HG03108 (cell line): Measurements from ENCODE around the gene SAA4.
A peak's percentile ranks its signal among the peaks of the same experiment; 100 is the strongest.
"Not testable (repeated sequence)": the region's sequence is repeated elsewhere in the genome, so short reads cannot be mapped to it uniquely, and the experiment has no call there.

Source experiments
- ATAC-seq: cut with Tn5 transposase; IDR thresholded peaks from one replicate; pipeline ENCODE4 v1.9.1; 2021; ENCODE audit warnings: moderate library complexity; ENCODE audit not compliant: unreplicated experiment

The SAA4 gene

GRCh38 chr11:18236664-18237356 is at the start of gene SAA4:
SAA4 (minus strand) TSS chr11:18236802; CDS start chr11:18235926, 876 bp downstream.
- ATAC-seq = no peak

GRCh38 chr11:18285841-18286240 is 49.2 kb upstream of the SAA4 start:
- ATAC-seq = no peak

- ATAC-seq = no peak
Observed at GRCh38 chr11:18282626-18283025, 46.0 kb upstream of the SAA4 start.

GRCh38 chr11:18280438-18281045 is 43.9 kb upstream of the SAA4 start:
- ATAC-seq = peak; percentile 81

- no peak for ATAC-seq
Observed at GRCh38 chr11:18277565-18278271, 41.1 kb upstream of the SAA4 start.

GRCh38 chr11:18271206-18271605 is 34.6 kb upstream of the SAA4 start:
- ATAC-seq = no peak

GRCh38 chr11:18270102-18270501 is 33.5 kb upstream of the SAA4 start:
- ATAC-seq = no peak

- not testable (repeated sequence) for ATAC-seq
Observed at GRCh38 chr11:18269252-18269651, 32.6 kb upstream of the SAA4 start.

- peak; percentile 51 for ATAC-seq
Observed at GRCh38 chr11:18267335-18268133, 30.9 kb upstream of the SAA4 start.

- no peak for ATAC-seq
Observed at GRCh38 chr11:18265949-18266348, 29.3 kb upstream of the SAA4 start, which contains the start of gene SAA1. SAA1 (plus strand) TSS chr11:18266264; CDS start chr11:18266888, 624 bp downstream.

GRCh38 chr11:18264677-18265555 is 28.3 kb upstream of the SAA4 start:
- no peak for ATAC-seq

GRCh38 chr11:18264035-18264434 is 27.4 kb upstream of the SAA4 start:
- no peak for ATAC-seq

- not testable (repeated sequence) for ATAC-seq
Observed at GRCh38 chr11:18262681-18263350, 26.2 kb upstream of the SAA4 start.

GRCh38 chr11:18261721-18262120 is 25.1 kb upstream of the SAA4 start:
- ATAC-seq = no peak

GRCh38 chr11:18259259-18259658 is 22.7 kb upstream of the SAA4 start:
- ATAC-seq = no peak

- no peak for ATAC-seq
Observed at GRCh38 chr11:18254781-18255361, 18.3 kb upstream of the SAA4 start.

- ATAC-seq = no peak
Observed at GRCh38 chr11:18253778-18254338, 17.3 kb upstream of the SAA4 start.

GRCh38 chr11:18253233-18253632 is 16.6 kb upstream of the SAA4 start:
- no peak for ATAC-seq

- ATAC-seq = no peak
Observed at GRCh38 chr11:18248561-18248960, 12.0 kb upstream of the SAA4 start, which contains the start of gene SAA2. SAA2 (minus strand) TSS chr11:18248668; CDS start chr11:18248011, 657 bp downstream.
